AG04450 (cell line): ENCODE results near the gene SKA2. TPM values are rescaled to one million over a fixed set of nuclear protein-coding genes. Genes with fewer than 3 reads are reported as not detected.

Experiments used
- CTCF ChIA-PET: fragments of 300-600, 350-600 bp; formaldehyde crosslinking; extraction: SDS; loops from one replicate; lab custom pipeline; 2022; ENCODE audit warnings: antibody characterized with exemption, inconsistent platforms; lab: Charles Lee
- POLR2A ChIA-PET: fragments of 350-600 bp; formaldehyde crosslinking; extraction: SDS; loops from one replicate; lab custom pipeline; 2021; ENCODE audit warnings: antibody characterized with exemption, inconsistent platforms; lab: Yijun Ruan, JAX
- DNase-seq: peaks from one replicate; pipeline ENCODE4 v3.0.0-alpha.2; 2011; ENCODE audit warnings: low read depth, low spot score
- H3K27ac ChIP-seq: one replicate; pipeline ENCODE4 v1.5.1; 2012; ENCODE audit warnings: low read depth, low read length, control low read depth
- H3K27me3 ChIP-seq: one replicate; pipeline ENCODE4 v1.6.0; 2012; ENCODE audit warnings: low read length; ENCODE audit not compliant: control insufficient read depth, insufficient read depth
- H3K4me3 ChIP-seq: 2 replicates; pipeline ENCODE4 v1.5.1; 2011; ENCODE audit warnings: mild to moderate bottlenecking, low read depth, low read length, control low read depth
- H3K9me3 ChIP-seq: 2 replicates; pipeline ENCODE4 v1.5.1; 2012; ENCODE audit warnings: low read length; ENCODE audit not compliant: control insufficient read depth, insufficient read depth
- polyA plus RNA-seq: library from polyadenylated mRNA; depleted of rRNA; stranded (reverse); fragments of >200 nt; gene quantifications from 2 replicates; pipeline ENCODE4 v1.2.3, GENCODE V29; 2011
- TF ChIP-seq, protein P1 (sequence below): IDR thresholded peaks from 2 replicates; pipeline ENCODE4 v1.5.1; 2011; ENCODE audit warnings: low read depth, low read length, control low read depth, inconsistent platforms

The SKA2 gene
- polyA plus RNA-seq, 1 experiment: 45.4 TPM

DNA sequence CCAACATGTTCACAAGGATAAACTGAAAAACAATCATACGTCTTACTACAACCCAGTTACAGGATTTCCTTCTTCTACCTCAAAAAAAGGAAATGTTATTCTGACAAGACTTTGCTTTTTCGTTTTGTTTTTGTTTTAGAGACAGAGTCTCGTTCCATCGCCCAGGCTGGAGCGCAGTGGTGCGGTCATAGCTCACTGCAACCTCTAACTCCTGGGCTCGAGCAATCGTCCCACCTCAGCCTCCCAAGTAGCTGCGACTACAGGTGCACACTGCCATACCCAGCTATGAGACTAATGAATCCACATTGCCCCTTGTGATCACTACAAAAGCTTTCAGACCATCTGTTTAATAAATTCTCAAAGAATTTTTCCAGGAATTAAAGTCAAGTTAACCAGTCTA, 39.5 kb downstream of the SKA2 start:
- Histone ChIP-seq H3K27ac (no peak overlapping the region), H3K27me3 (no peaks in the 10 kb centered on the region), H3K4me3 (no peak overlapping the region), H3K9me3 (no peaks in the 10 kb centered on the region; the same call in 1 of the 2 replicates)
- TF ChIP-seq, protein P1, sequence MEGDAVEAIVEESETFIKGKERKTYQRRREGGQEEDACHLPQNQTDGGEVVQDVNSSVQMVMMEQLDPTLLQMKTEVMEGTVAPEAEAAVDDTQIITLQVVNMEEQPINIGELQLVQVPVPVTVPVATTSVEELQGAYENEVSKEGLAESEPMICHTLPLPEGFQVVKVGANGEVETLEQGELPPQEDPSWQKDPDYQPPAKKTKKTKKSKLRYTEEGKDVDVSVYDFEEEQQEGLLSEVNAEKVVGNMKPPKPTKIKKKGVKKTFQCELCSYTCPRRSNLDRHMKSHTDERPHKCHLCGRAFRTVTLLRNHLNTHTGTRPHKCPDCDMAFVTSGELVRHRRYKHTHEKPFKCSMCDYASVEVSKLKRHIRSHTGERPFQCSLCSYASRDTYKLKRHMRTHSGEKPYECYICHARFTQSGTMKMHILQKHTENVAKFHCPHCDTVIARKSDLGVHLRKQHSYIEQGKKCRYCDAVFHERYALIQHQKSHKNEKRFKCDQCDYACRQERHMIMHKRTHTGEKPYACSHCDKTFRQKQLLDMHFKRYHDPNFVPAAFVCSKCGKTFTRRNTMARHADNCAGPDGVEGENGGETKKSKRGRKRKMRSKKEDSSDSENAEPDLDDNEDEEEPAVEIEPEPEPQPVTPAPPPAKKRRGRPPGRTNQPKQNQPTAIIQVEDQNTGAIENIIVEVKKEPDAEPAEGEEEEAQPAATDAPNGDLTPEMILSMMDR: no peak
- ChIA-PET POLR2A (no interaction called here), CTCF (no interaction called here)
- DNase-seq: no peak

DNA sequence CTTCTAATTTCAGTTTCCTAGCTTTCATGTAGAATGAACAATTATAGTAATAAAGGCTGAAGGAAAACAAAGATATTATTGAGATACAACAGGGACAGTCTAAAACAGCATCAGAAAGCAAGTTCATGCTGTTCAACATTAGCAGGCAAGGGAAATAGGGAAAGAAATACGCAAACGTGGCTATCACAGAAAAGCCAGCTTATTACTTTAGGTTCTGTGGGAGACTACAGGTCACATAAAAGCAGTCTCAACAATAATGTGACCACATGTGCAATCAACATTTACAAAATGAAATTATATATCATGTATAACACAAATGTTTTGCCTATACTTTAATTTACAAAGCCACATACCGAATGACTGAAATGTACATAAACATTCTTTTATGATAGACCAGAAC, 43.4 kb downstream of the SKA2 start:
- no peaks in the 10 kb centered on the region for H3K27me3 ChIP-seq
- ChIA-PET CTCF (no interaction called here), POLR2A (no interaction called here)
- H3K27ac ChIP-seq: no peak overlapping the region
- TF ChIP-seq, protein P1: no peak
- no peak overlapping the region for H3K4me3 ChIP-seq
- H3K9me3 ChIP-seq: no peaks in the 10 kb centered on the region; the same call in 1 of the 2 replicates
- no peak for DNase-seq

DNA sequence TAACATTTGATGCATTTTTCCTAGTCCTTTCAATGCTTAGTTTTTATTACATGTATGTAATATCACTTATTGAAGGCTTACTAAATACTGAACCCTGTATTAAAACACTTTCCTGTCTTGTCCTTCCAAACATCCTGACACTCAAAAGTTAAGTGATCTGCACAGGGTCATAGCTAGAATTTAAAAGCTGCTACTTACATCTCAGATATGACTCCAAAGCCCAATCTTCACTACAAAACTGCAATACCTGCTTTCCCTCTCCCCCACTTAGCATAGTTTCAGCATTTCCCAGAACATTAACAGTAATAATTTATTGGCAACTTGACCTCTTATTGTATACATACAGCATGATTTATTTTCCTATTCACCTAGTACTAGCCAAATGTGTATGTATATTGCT, 44.0 kb downstream of the SKA2 start:
- POLR2A ChIA-PET: interaction anchor here (0.7 kb wide), 1 partner anchor 117 kb away, joined by 7 read pairs; no protein-coding TSS in a partner anchor
- CTCF ChIA-PET: no interaction called here

GRCh38 chr17:59108400-59109102, 46.4 kb downstream of the SKA2 start:
- TF ChIP-seq, protein P1: no peak
- no peak for DNase-seq
- CTCF ChIA-PET: no interaction called here
- Histone ChIP-seq H3K27ac (no peak overlapping the region), H3K4me3 (no peak overlapping the region), H3K9me3 (peaks cover 4% of the 10 kb centered on the region; the same call in 1 of the 2 replicates), H3K27me3 (no peaks in the 10 kb centered on the region)
- POLR2A ChIA-PET: interaction anchor here (0.7 kb wide), 1 partner anchor 1438 kb away, joined by 3 read pairs; no protein-coding TSS in a partner anchor

More for the DNA sequence above, 44.0 kb downstream of the SKA2 start:
- Histone ChIP-seq H3K27ac (no peak overlapping the region), H3K4me3 (no peak overlapping the region), H3K27me3 (no peaks in the 10 kb centered on the region), H3K9me3 (peaks cover 4% of the 10 kb centered on the region; the same call in 1 of the 2 replicates)
- no peak for DNase-seq
- TF ChIP-seq, protein P1: no peak

- peak overlapping the region; percentile 86 for H3K4me3 ChIP-seq
- peak overlapping the region; percentile 77 for H3K27ac ChIP-seq
- no peak for DNase-seq
- CTCF ChIA-PET: no interaction called here
- TF ChIP-seq, protein P1: no peak
- H3K27me3 ChIP-seq: no peaks in the 10 kb centered on the region
- POLR2A ChIA-PET: interaction anchor here (0.6 to 1.9 kb wide), 7 partner anchors 13 to 475 kb away, joined by 3 to 14 read pairs (median 4); partner anchors contain the start of genes PRR11 and SKA2
- peaks cover 4% of the 10 kb centered on the region; the same call in 1 of the 2 replicates for H3K9me3 ChIP-seq
These were observed 47.7 kb downstream of the SKA2 start for GRCh38 chr17:59107306-59107670.
